Activated naive CD4-positive, alpha-beta T cell treated with anti-CD3 and anti-CD28 coated beads, Interleukin-2, amount 50 U/mL, for 24 hours (primary cell): ENCODE measurements around the gene BCCIP.

Experiments used
- H3K27ac Mint-ChIP-seq: one replicate; pipeline ENCODE4 v1.8.0; 2021; ENCODE audit warnings: mild to moderate bottlenecking, mixed read lengths
- H3K27me3 Mint-ChIP-seq: one replicate; pipeline ENCODE4 v1.8.0; 2021; ENCODE audit warnings: mixed read lengths
- H3K36me3 Mint-ChIP-seq: one replicate; pipeline ENCODE4 v1.8.0; 2021; ENCODE audit warnings: mixed read lengths
- H3K4me1 Mint-ChIP-seq: one replicate; pipeline ENCODE4 v1.8.0; 2021; ENCODE audit warnings: mixed read lengths
- H3K4me3 Mint-ChIP-seq: one replicate; pipeline ENCODE4 v1.8.0; 2021; ENCODE audit warnings: mild to moderate bottlenecking, mixed read lengths
- H3K9me3 Mint-ChIP-seq: one replicate; pipeline ENCODE4 v1.8.0; 2021; ENCODE audit warnings: mixed read lengths

The BCCIP gene

GRCh38 chr10:125850766-125851731 is 27.7 kb downstream of the BCCIP start:
- Mint-ChIP-seq H3K4me1 (no peaks in the 10 kb centered on the region), H3K4me3 (no peak overlapping the region), H3K9me3 (no peaks in the 10 kb centered on the region), H3K36me3 (peaks cover 10% of the 10 kb centered on the region), H3K27ac (peak overlapping the region; percentile 43), H3K27me3 (no peaks in the 10 kb centered on the region)

GRCh38 chr10:125852487-125852886 is 29.1 kb downstream of the BCCIP start:
- Mint-ChIP-seq H3K4me3 (no peak overlapping the region), H3K27me3 (no peaks in the 10 kb centered on the region), H3K9me3 (no peaks in the 10 kb centered on the region), H3K27ac (no peak overlapping the region), H3K36me3 (peaks cover 10% of the 10 kb centered on the region), H3K4me1 (no peaks in the 10 kb centered on the region)

- Mint-ChIP-seq H3K36me3 (peaks cover 3% of the 10 kb centered on the region), H3K27ac (no peak overlapping the region), H3K9me3 (no peaks in the 10 kb centered on the region), H3K4me1 (no peaks in the 10 kb centered on the region), H3K4me3 (no peak overlapping the region), H3K27me3 (no peaks in the 10 kb centered on the region)
These were observed 33.9 kb downstream of the BCCIP start for GRCh38 chr10:125857185-125857760.

GRCh38 chr10:125859128-125859817 is 35.9 kb downstream of the BCCIP start:
- peak overlapping the region; percentile 23 for H3K27ac Mint-ChIP-seq
- no peak overlapping the region for H3K4me3 Mint-ChIP-seq
- H3K36me3 Mint-ChIP-seq, result peaks cover 3% of the 10 kb centered on the region
- H3K4me1 Mint-ChIP-seq, result no peaks in the 10 kb centered on the region
- no peaks in the 10 kb centered on the region for H3K9me3 Mint-ChIP-seq
- no peaks in the 10 kb centered on the region for H3K27me3 Mint-ChIP-seq

- Mint-ChIP-seq H3K9me3 (no peaks in the 10 kb centered on the region), H3K27ac (no peak overlapping the region), H3K36me3 (no peaks in the 10 kb centered on the region), H3K27me3 (no peaks in the 10 kb centered on the region), H3K4me3 (no peak overlapping the region), H3K4me1 (no peaks in the 10 kb centered on the region)
These were observed 41.8 kb downstream of the BCCIP start for GRCh38 chr10:125865120-125865519.

GRCh38 chr10:125866421-125867029 is 43.2 kb downstream of the BCCIP start:
- Mint-ChIP-seq H3K36me3 (no peaks in the 10 kb centered on the region), H3K27ac (no peak overlapping the region), H3K4me1 (no peaks in the 10 kb centered on the region), H3K4me3 (no peak overlapping the region), H3K27me3 (no peaks in the 10 kb centered on the region), H3K9me3 (no peaks in the 10 kb centered on the region)

- H3K27ac Mint-ChIP-seq, result no peak overlapping the region
- H3K27me3 Mint-ChIP-seq, result no peaks in the 10 kb centered on the region
- H3K36me3 Mint-ChIP-seq, result no peaks in the 10 kb centered on the region
- H3K4me3 Mint-ChIP-seq, result no peak overlapping the region
- no peaks in the 10 kb centered on the region for H3K9me3 Mint-ChIP-seq
- no peaks in the 10 kb centered on the region for H3K4me1 Mint-ChIP-seq
These were observed 45.1 kb downstream of the BCCIP start for GRCh38 chr10:125868372-125868975.

GRCh38 chr10:125871338-125871737 is 48.0 kb downstream of the BCCIP start:
- no peaks in the 10 kb centered on the region for H3K4me1 Mint-ChIP-seq
- peaks cover 14% of the 10 kb centered on the region for H3K36me3 Mint-ChIP-seq
- H3K27ac Mint-ChIP-seq, result no peak overlapping the region
- no peaks in the 10 kb centered on the region for H3K27me3 Mint-ChIP-seq
- no peak overlapping the region for H3K4me3 Mint-ChIP-seq
- no peaks in the 10 kb centered on the region for H3K9me3 Mint-ChIP-seq

- Mint-ChIP-seq H3K4me3 (no peak overlapping the region), H3K9me3 (no peaks in the 10 kb centered on the region), H3K27me3 (no peaks in the 10 kb centered on the region), H3K36me3 (peaks cover 33% of the 10 kb centered on the region), H3K4me1 (no peaks in the 10 kb centered on the region), H3K27ac (no peak overlapping the region)
These were observed 55.9 kb downstream of the BCCIP start for GRCh38 chr10:125878957-125879835.

GRCh38 chr10:125880719-125881118 is 57.4 kb downstream of the BCCIP start:
- H3K9me3 Mint-ChIP-seq, result no peaks in the 10 kb centered on the region

GRCh38 chr10:125881192-125881591 is 57.8 kb downstream of the BCCIP start, which contains the start of gene DHX32:
Gene DHX32, minus strand, starts transcription at chr10:125881292. Its CDS starts 468 bp downstream, at chr10:125880824.
- Mint-ChIP-seq H3K36me3 (peaks cover 21% of the 10 kb centered on the region), H3K27ac (no peak within 1 kb of the TSS), H3K4me3 (no peak within 1 kb of the TSS), H3K4me1 (no peaks in the 10 kb centered on the region), H3K9me3 (no peaks in the 10 kb centered on the region), H3K27me3 (no peaks in the 10 kb centered on the region)

More at GRCh38 chr10:125880719-125881118, 57.4 kb downstream of the BCCIP start:
- Mint-ChIP-seq H3K27me3 (no peaks in the 10 kb centered on the region), H3K4me3 (no peak overlapping the region), H3K27ac (no peak overlapping the region), H3K36me3 (peaks cover 24% of the 10 kb centered on the region), H3K4me1 (no peaks in the 10 kb centered on the region)

GRCh38 chr10:125882596-125882995 is 59.2 kb downstream of the BCCIP start:
- Mint-ChIP-seq H3K36me3 (peaks cover 16% of the 10 kb centered on the region), H3K9me3 (no peaks in the 10 kb centered on the region), H3K27ac (no peak overlapping the region), H3K27me3 (no peaks in the 10 kb centered on the region), H3K4me3 (no peak overlapping the region), H3K4me1 (no peaks in the 10 kb centered on the region)

- Mint-ChIP-seq H3K27ac (no peak overlapping the region), H3K4me1 (no peaks in the 10 kb centered on the region), H3K36me3 (peaks cover 16% of the 10 kb centered on the region), H3K4me3 (no peak overlapping the region), H3K27me3 (no peaks in the 10 kb centered on the region), H3K9me3 (no peaks in the 10 kb centered on the region)
These were observed 59.9 kb downstream of the BCCIP start for GRCh38 chr10:125883211-125883610.
